Ovary (tissue), 9 donors: ENCODE data around the gene FARP1. TPM values are rescaled to one million over a fixed set of nuclear protein-coding genes. Genes with fewer than 3 reads are reported as not detected.
"Not testable (repeated sequence)": the region's sequence is repeated elsewhere in the genome, so short reads cannot be mapped to it uniquely, and the experiment has no call there.

Experiments used
- DNase-seq, 5 donors: peaks; one replicate each; pipeline ENCODE4 v3.0.0-alpha.2; 2019 to 2020
- H3K27ac ChIP-seq, 2 donors: fragments of 200-600 bp; one replicate each; pipeline versions ENCODE4 v1.5.1 to v1.8.0; 2019 to 2022
- H3K27me3 ChIP-seq: fragments of 200-600 bp; one replicate; pipeline ENCODE4 v1.8.0; 2022
- H3K36me3 ChIP-seq: fragments of 200-600 bp; sonication (generic); one replicate; pipeline ENCODE4 v1.5.1; 2019
- H3K4me1 ChIP-seq: one replicate; pipeline ENCODE4 v1.8.1; 2013; ENCODE audit warnings: mild to moderate bottlenecking, moderate library complexity; ENCODE audit not compliant: insufficient read depth
- H3K4me3 ChIP-seq: fragments of 200-600 bp; sonication (generic); one replicate; pipeline ENCODE4 v1.5.1; 2017
- H3K9me3 ChIP-seq, 2 donors: fragments of 200-600 bp in 1 of 2; sonication (generic) in 1 of 2; one replicate each; pipeline versions ENCODE4 v1.5.1 to v1.8.1; 2013 to 2019; ENCODE audit warnings: mild to moderate bottlenecking in 1 of 2, moderate library complexity in 1 of 2
- CTCF ChIP-seq, 3 donors: fragments of 450-650 bp in 2 of 3; fragments of 200-600 bp in 1 of 3; IDR thresholded peaks; one replicate each; pipeline versions ENCODE4 v1.5.1 to v1.8.0; 2016 to 2022; ENCODE audit warnings: antibody characterized with exemption in 3 of 3, mild to moderate bottlenecking in 1 of 3
- EP300 ChIP-seq: sonication (generic); formaldehyde crosslinking; IDR thresholded peaks from one replicate; pipeline ENCODE4 v1.6.1; 2017; ENCODE audit warnings: antibody characterized with exemption
- POLR2A ChIP-seq: fragments of 450-650 bp; IDR thresholded peaks from one replicate; pipeline ENCODE4 v1.6.1; 2017; ENCODE audit warnings: antibody characterized with exemption, mild to moderate bottlenecking, moderate library complexity
- WGBS, 3 donors: extraction: QIAGEN DNeasy Blood & Tissue Kit in 1 of 3; methylation state at CpG; one replicate each; pipeline versions ENCODE4 v1.1.5 to v1.1.7; 2013 to 2017; 5-methylcytosine and 5-hydroxymethylcytosine counted together
- intact Hi-C, 4 donors: fragments of 100-400 bp; cut with DNase I; formaldehyde crosslinking; loops; one replicate each; pipeline versions ENCODE4 v1.11.0 to v1.15.1; 2022 to 2023
- polyA plus RNA-seq, 2 donors: library from polyadenylated mRNA; stranded (reverse); fragments of 200-250 nt in 1 of 2; fragments of 350-450 nt in 1 of 2; fragmentation: Illumina TruSeq in 1 of 2; extraction: RNeasy Lipid Tissue Mini Kit (QIAGEN cat#74804) in 1 of 2; gene quantifications; one replicate each; pipeline ENCODE4 v1.2.3, GENCODE V29; 2013 to 2014
- total RNA-seq, 7 donors: library from RNA; depleted of rRNA in 2 of 7; stranded (reverse); fragments of >200 nt in 2 of 7; fragmentation: NEBNext Ultra II Directional in 3 of 7; extraction: Animal tissue kit (Norgen Biotek cat#: 25700) in 3 of 7; gene quantifications; one replicate each; pipeline versions ENCODE4 v1.1.0 to v1.2.4, GENCODE V29; 2016 to 2023
- donor health status: DM: no; HTN: no; CAD: no; lungs with moderate emphysema.
- donor health status: DM: no; HTN: no; CAD: no.
- donor health status: Bipolar disorder and iron deficiency.
- donor health status: DM: yes; HTN: yes; CAD: no.
- donor health status: DM: no; HTN: no; CAD: no.
- donor health status: DM: yes; HTN: yes; CAD: no.

The FARP1 gene
- total and polyA plus RNA-seq, 9 donors = 10.2 to 90.1 (median 35.6) TPM

DNA sequence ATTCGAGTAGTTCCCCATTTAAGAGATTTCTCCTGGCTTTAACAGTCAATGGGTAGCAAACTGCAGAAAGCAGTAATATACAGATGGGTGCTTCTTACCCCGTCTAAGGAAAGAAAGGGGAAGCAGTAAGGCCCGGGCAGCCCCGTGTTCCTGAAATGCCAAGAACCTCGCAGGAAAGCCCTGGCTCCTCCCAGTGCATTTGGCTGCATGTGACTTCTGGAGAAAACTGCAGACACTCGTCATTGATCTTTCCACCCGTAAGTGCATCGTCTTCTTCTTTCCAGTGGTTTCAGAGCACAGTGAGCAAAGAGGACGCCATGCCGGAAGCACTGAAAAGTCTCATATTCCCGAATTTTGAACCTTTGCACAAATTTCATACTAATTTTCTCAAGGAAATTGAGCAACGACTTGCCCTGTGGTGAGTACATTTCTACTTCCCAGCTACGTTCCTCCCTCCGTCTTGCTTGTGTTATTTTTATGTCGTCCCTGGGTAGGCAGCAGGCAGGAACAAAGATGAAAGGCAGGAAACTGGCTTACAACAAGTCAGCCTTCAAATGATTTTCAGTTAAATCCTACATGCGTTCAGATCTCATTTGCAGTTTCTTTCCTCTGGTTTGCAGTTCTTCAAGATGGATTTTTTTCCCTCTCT lies 268.8 kb downstream of the FARP1 start:
- no peak overlapping the region for H3K27ac ChIP-seq
- no peaks in the 10 kb centered on the region for H3K27me3 ChIP-seq
- no peaks in the 10 kb centered on the region for H3K36me3 ChIP-seq
- no peak for DNase-seq
- intact Hi-C loops = no loop called here
- no peaks in the 10 kb centered on the region for H3K4me1 ChIP-seq
- WGBS, 3 donors = 80 to 88% (median 84%) methylated on average over 16 of the region's 16 CpGs
- no peak overlapping the region for H3K4me3 ChIP-seq
- H3K9me3 ChIP-seq = no peaks in the 10 kb centered on the region
- no peak for TF ChIP-seq EP300
- no peak for TF ChIP-seq CTCF (IDR thresholded peaks at IDR 0.05)
- no peak for TF ChIP-seq POLR2A

DNA sequence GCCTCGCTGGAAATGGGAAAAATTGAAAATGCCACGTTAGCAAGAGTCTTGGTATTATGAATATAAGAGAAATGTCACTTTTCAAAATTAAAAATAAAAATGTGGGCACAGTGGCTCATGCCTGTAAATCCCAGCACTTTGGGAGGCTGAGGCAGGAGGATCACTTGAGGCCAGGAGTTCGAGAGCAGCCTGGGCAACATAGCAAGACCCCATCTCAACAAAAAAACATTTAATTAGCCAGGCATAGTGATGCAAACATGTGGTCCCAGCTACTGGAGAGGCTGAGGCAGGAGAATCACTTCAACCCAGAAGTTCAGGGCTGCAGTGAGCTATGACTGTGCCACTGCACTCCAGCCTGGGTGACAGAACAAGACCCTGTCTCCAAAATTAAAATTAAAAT lies 270.4 kb downstream of the FARP1 start:
- intact Hi-C loops, H3K36me3 ChIP-seq: not testable (repeated sequence)

DNA sequence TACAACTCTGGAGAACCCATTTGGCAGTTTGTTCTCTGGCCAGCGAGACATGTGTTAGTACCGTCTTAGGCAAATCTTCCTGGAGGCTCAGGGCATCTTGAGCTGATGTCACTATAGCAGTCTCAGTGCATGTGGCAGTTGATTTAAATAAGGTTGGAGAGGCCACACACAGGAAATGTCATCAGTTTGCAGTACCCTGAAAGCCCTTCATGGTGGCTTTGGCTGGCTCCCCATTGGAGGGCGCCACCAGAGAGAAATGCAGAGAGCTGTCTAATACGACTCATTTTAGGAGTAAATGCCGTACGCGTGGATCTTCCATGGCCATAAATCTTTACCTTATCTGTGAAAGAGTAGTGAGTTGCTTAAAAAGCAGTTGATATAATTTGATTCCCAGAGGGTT lies 270.9 kb downstream of the FARP1 start:
- Histone ChIP-seq H3K27ac (no peak overlapping the region), H3K4me1 (no peaks in the 10 kb centered on the region), H3K4me3 (no peak overlapping the region), H3K9me3 (no peaks in the 10 kb centered on the region), H3K36me3 (no peaks in the 10 kb centered on the region), H3K27me3 (no peaks in the 10 kb centered on the region)
- 94 to 97% (median 95%) methylated on average over 7 of the region's 7 CpGs for WGBS, 3 donors
- intact Hi-C loops = no loop called here
- DNase-seq = no peak
- TF ChIP-seq POLR2A = no peak
- no peak for TF ChIP-seq EP300
- no peak for TF ChIP-seq CTCF (IDR thresholded peaks at IDR 0.05)

More for the DNA sequence above, 270.4 kb downstream of the FARP1 start:
- DNase-seq, H3K9me3 ChIP-seq, H3K27ac ChIP-seq, H3K4me3 ChIP-seq, H3K4me1 ChIP-seq, H3K27me3 ChIP-seq: not testable (repeated sequence)
- 96 to 99% (median 97%) methylated on average over 3 of the region's 3 CpGs for WGBS, 3 donors

DNA sequence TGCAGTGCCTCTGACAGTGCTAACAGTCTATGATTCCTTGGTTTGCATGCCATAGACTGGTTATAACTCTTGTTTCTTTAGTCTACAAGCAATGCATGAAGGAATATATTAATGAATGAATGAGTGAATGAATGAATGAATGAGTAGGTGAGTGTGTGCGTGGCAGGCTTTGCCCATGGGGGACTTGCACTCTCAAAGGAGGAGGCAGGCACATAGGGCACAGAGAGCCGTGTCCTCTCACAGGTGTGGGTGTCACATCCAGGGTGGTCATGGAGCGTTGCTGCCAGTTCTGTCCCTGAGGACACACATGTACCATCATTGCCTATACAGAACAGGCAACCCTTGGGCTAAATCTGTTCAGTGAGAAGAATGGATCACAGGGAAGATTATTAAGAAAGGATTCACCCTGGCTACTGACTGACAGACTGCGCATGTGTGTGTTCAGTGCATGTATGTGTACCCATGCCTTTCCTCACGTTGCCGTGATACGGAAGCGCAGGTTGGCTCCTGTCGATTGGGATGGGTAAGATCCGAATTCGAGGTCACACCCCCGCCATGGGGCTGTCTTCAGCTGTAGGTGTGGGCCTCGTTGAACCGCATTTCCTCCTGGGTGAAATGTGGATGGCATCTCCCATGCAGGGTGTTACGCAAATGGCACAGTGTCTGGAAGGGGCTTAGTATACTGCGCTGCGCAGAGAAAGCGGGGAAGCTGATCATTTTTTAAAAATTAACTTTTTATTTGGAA lies 272.6 kb downstream of the FARP1 start:
- H3K27me3 ChIP-seq = no peaks in the 10 kb centered on the region
- H3K27ac ChIP-seq = no peak overlapping the region
- no peaks in the 10 kb centered on the region for H3K4me1 ChIP-seq
- TF ChIP-seq CTCF (IDR thresholded peaks at IDR 0.05) = no peak
- no peak for TF ChIP-seq EP300
- no peak for TF ChIP-seq POLR2A
- H3K9me3 ChIP-seq = no peaks in the 10 kb centered on the region
- 96 to 97% (median 97%) methylated on average over 18 of the region's 18 CpGs for WGBS, 3 donors
- no peak for DNase-seq
- intact Hi-C loops = no loop called here
- no peak overlapping the region for H3K4me3 ChIP-seq
- no peaks in the 10 kb centered on the region for H3K36me3 ChIP-seq

DNA sequence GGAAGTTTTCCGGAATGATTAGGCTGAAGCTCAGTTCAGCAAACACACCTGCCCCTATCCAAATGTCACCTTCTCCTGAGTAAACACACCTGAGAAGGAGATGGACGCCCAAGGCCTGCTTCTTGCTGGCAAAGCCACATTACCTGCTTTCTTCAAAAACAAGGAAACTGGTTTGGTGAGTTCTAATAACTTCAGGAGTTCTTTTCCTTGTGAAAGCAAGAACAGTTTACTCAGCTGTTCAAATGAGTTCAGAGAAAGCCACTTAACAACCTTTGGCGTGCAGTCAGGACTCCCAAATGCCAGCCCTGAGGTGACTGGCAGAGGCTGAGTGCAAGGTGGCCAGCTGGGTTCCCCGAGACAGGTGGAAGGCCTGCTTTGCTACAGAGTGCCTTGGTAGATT lies 273.5 kb downstream of the FARP1 start:
- H3K27ac ChIP-seq = no peak overlapping the region
- H3K4me1 ChIP-seq = no peaks in the 10 kb centered on the region
- DNase-seq = no peak
- no peaks in the 10 kb centered on the region for H3K9me3 ChIP-seq
- H3K27me3 ChIP-seq = no peaks in the 10 kb centered on the region
- H3K36me3 ChIP-seq = no peaks in the 10 kb centered on the region
- TF ChIP-seq EP300 (no peak), CTCF (IDR thresholded peaks at IDR 0.05) (no peak), POLR2A (no peak)
- H3K4me3 ChIP-seq = no peak overlapping the region
- 89 to 96% (median 94%) methylated on average over 4 of the region's 4 CpGs for WGBS, 3 donors
- intact Hi-C loops = no loop called here
